GM12878 (cell line): ENCODE measurements around the gene ZNF44. TPM values are rescaled to one million over a fixed set of nuclear protein-coding genes. Genes with fewer than 3 reads are reported as not detected.
A peak's percentile ranks its signal among the peaks of the same experiment; 100 is the strongest.

Source experiments
- BMI1 ChIP-seq: fragments of 450-650 bp; IDR thresholded peaks from 2 replicates; pipeline ENCODE4 v1.6.1; 2016; ENCODE audit warnings: mild to moderate bottlenecking, moderate library complexity, borderline replicate concordance
- CBFB ChIP-seq: IDR thresholded peaks from 2 replicates; pipeline ENCODE4 v1.6.1; 2016; ENCODE audit warnings: antibody characterized with exemption, low read depth
- CEBPB ChIP-seq, 2 experiments: fragments of 150-350 bp in 1 of 2; IDR thresholded peaks; 2 replicates each; pipeline ENCODE4 v1.6.1; 2012 to 2014; ENCODE audit warnings: low read depth in 2 of 2, low read length in 2 of 2, borderline replicate concordance in 1 of 2, inconsistent platforms in 1 of 2
- CHD1 ChIP-seq: IDR thresholded peaks from 2 replicates; pipeline ENCODE4 v1.6.1; 2012; ENCODE audit warnings: low read depth, low read length, improper control_type of control experiment
- CREM ChIP-seq: IDR thresholded peaks from 2 replicates; pipeline ENCODE4 v1.6.1; 2014; ENCODE audit warnings: antibody characterized with exemption, low read depth
- HDAC2 ChIP-seq: fragments of 200-600 bp; sonication (generic); IDR thresholded peaks from 2 replicates; pipeline ENCODE4 v1.6.1; 2017
- HDAC6 ChIP-seq: fragments of 200-600 bp; sonication (generic); IDR thresholded peaks from one replicate; pipeline ENCODE4 v1.8.0; 2017; ENCODE audit warnings: antibody characterized with exemption; ENCODE audit not compliant: unreplicated experiment
- HDGF ChIP-seq: fragments of 450-650 bp; IDR thresholded peaks from 2 replicates; pipeline ENCODE4 v1.6.1; 2016; ENCODE audit warnings: antibody characterized with exemption
- IKZF1 ChIP-seq: fragments of 450-650 bp; conservative IDR thresholded peaks from 2 replicates; pipeline ENCODE4 v1.6.1; 2017; ENCODE audit warnings: antibody characterized with exemption, mild to moderate bottlenecking
- MYB ChIP-seq: fragments of 150-350 bp; IDR thresholded peaks from 2 replicates; pipeline ENCODE4 v1.6.1; 2014; ENCODE audit warnings: mild to moderate bottlenecking, low read depth, low read length, borderline replicate concordance
- NR2C2 ChIP-seq: IDR thresholded peaks from 2 replicates; pipeline ENCODE4 v1.6.1; 2011; ENCODE audit warnings: borderline replicate concordance, low read depth; ENCODE audit not compliant: control insufficient read depth, insufficient read length
- NR2F1 ChIP-seq: fragments of 450-650 bp; conservative IDR thresholded peaks from 2 replicates; pipeline ENCODE4 v1.6.1; 2017; ENCODE audit warnings: mild to moderate bottlenecking
- RB1 ChIP-seq: fragments of 450-650 bp; formaldehyde crosslinking; IDR thresholded peaks from 2 replicates; pipeline ENCODE4 v1.6.1; 2017; ENCODE audit warnings: mild to moderate bottlenecking, borderline replicate concordance
- RELA ChIP-seq: fragments of 450-650 bp; IDR thresholded peaks from 2 replicates; pipeline ENCODE4 v1.8.0; 2014; ENCODE audit warnings: borderline replicate concordance; ENCODE audit not compliant: partially characterized antibody
- SPI1 ChIP-seq: IDR thresholded peaks from 2 replicates; pipeline ENCODE4 v1.6.1; 2011; ENCODE audit warnings: low read depth, mild to moderate bottlenecking, low read length, moderate library complexity, borderline replicate concordance; ENCODE audit not compliant: insufficient read depth
- SUPT20H ChIP-seq: IDR thresholded peaks from 2 replicates; pipeline ENCODE4 v1.6.1; 2011; ENCODE audit warnings: low read depth, mild to moderate bottlenecking, low read length, moderate library complexity, borderline replicate concordance; ENCODE audit not compliant: control insufficient read depth
- SUZ12 ChIP-seq: fragments of 200-600 bp; sonication (generic); IDR thresholded peaks from one replicate; pipeline ENCODE4 v1.6.1; 2018; ENCODE audit warnings: antibody characterized with exemption, mild to moderate bottlenecking; ENCODE audit not compliant: unreplicated experiment
- YBX1 ChIP-seq: fragments of 450-650 bp; IDR thresholded peaks from 2 replicates; pipeline ENCODE4 v1.6.1; 2016; ENCODE audit warnings: antibody characterized with exemption
- YY1 ChIP-seq: IDR thresholded peaks from 2 replicates; pipeline ENCODE4 v1.6.1; 2011; ENCODE audit warnings: low read depth, mild to moderate bottlenecking, low read length
- ZBED1 ChIP-seq: IDR thresholded peaks from 2 replicates; pipeline ENCODE4 v1.6.1; 2016; ENCODE audit warnings: borderline replicate concordance
- ZNF207 ChIP-seq: fragments of 450-650 bp; IDR thresholded peaks from 2 replicates; pipeline ENCODE4 v1.6.1; 2014; ENCODE audit warnings: antibody characterized with exemption, mild to moderate bottlenecking, borderline replicate concordance
- ZNF217 ChIP-seq: fragments of 450-650 bp; IDR thresholded peaks from 2 replicates; pipeline ENCODE4 v1.6.1; 2017; ENCODE audit warnings: antibody characterized with exemption, mild to moderate bottlenecking
- ZNF274 ChIP-seq: IDR thresholded peaks from one replicate; pipeline ENCODE4 v1.8.0; 2011; ENCODE audit not compliant: insufficient read length, insufficient read depth
- ZNF622 ChIP-seq: fragments of 450-650 bp; IDR thresholded peaks from 2 replicates; pipeline ENCODE4 v1.6.1; 2017; ENCODE audit warnings: mild to moderate bottlenecking, inconsistent platforms
- polyA plus RNA-seq, 11 experiments: library from polyadenylated mRNA; depleted of rRNA in 4 of 11; unstranded in 6 of 11; stranded (reverse) in 5 of 11; fragments of >200 nt; fragmentation: Nextera tagmentation in 4 of 11; fragmentation: Illumina TruSeq in 1 of 11; extraction: Ambion mirVana in 4 of 11; extraction: Trizol in 1 of 11; gene quantifications; 1 replicate in 1 of 11; 2 replicates in 10 of 11; pipeline versions ENCODE4 v1.2.1 to v1.2.3, GENCODE V29; 2011 to 2016; ENCODE audit warnings: inconsistent platforms in 2 of 11, missing spikeins in 2 of 11, low read depth in 1 of 11
- total RNA-seq, 4 experiments: library from RNA; depleted of rRNA in 3 of 4; stranded (reverse); fragments of >200 nt in 3 of 4; fragmentation: Illumina TruSeq in 1 of 4; extraction: Trizol in 1 of 4; gene quantifications; 2 replicates each; pipeline versions ENCODE4 v1.2.1 to v1.2.3, GENCODE V29; 2013 to 2021
- TF ChIP-seq, protein P1 (sequence below): IDR thresholded peaks from 2 replicates; pipeline ENCODE4 v1.6.1; 2011; ENCODE audit warnings: low read depth, mild to moderate bottlenecking, low read length, moderate library complexity, borderline replicate concordance; ENCODE audit errors: extremely low read depth
- TF ChIP-seq, protein P2 (sequence below): fragments of 450-650 bp; conservative IDR thresholded peaks from 2 replicates; pipeline ENCODE4 v1.6.1; 2017; ENCODE audit warnings: mild to moderate bottlenecking, moderate library complexity
- TF ChIP-seq, protein P3 (sequence below): fragments of 450-650 bp; IDR thresholded peaks from 2 replicates; pipeline ENCODE4 v1.6.1; 2014; ENCODE audit warnings: mild to moderate bottlenecking
- TF ChIP-seq, protein P4 (sequence below): fragments of 450-650 bp; IDR thresholded peaks from 2 replicates; pipeline ENCODE4 v1.6.1; 2017; ENCODE audit warnings: mild to moderate bottlenecking

The ZNF44 gene
- total and polyA plus RNA-seq, 10 of the 15 experiments (the other 5 are each of a cell fraction or from before 2014, with no cell fraction given) = 3.7 to 11.3 (median 5.4) TPM

DNA sequence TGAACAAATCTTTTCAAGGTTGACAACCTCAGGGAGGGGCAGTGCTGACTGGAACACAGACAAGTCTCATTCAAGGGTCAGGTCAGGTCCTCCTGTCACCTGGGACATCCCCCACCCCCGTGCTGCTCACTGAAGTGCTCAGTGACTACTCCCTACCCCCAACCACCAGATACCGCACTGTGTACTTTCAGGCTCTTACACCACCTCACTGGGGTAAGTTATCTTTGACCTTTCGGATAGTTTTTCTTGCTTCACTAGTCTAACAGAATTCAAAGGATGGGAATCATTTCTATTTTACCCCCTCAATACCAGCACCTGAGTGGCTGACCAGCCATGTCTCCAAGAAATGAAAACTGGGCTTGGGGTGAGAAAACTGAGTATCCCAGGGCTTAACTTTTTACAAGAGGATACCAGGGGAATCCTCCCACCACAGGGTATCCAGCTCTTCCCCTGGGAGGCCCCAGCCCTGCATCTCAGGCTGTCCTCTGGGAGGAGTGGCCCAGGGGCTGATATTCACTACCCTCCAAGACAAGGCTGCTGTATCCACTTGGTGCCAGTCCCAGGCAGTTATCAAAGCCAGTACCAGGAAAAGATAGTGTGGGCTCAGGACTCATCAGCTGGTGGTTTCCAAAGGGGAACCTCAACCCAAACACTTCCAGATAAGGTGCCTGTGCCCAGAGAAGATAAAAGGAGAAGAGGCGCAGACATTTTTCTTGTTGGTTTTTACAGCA is 36.7 kb upstream of the ZNF44 start (continued):
- peak; percentile 96 for TF ChIP-seq RELA
- TF ChIP-seq HDGF = no peak
- TF ChIP-seq, protein P1, sequence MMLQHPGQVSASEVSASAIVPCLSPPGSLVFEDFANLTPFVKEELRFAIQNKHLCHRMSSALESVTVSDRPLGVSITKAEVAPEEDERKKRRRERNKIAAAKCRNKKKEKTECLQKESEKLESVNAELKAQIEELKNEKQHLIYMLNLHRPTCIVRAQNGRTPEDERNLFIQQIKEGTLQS = no peak
- no peak for TF ChIP-seq SPI1
- no peak for TF ChIP-seq SUPT20H
- no peak for TF ChIP-seq CEBPB (IDR thresholded peaks at IDR 0.05; ENCODE audit: borderline replicate concordance in 1 of 2, low read depth in 2 of 2, low read length in 2 of 2)
- TF ChIP-seq ZNF217 = no peak
- TF ChIP-seq IKZF1 = peak; percentile 83
- no peak for TF ChIP-seq ZNF622
- no peak for TF ChIP-seq SUZ12
- no peak for TF ChIP-seq RB1
- TF ChIP-seq YBX1 = no peak
- TF ChIP-seq ZNF207 = 0 out of 2 replicates have a peak, but pooled peaks have one; percentile 25
- no peak for TF ChIP-seq HDAC2
- no peak for TF ChIP-seq MYB
- TF ChIP-seq BMI1 = no peak
- 0 out of 2 replicates have a peak, but pooled peaks have one; percentile 26 for TF ChIP-seq YY1
- TF ChIP-seq HDAC6 = no peak
- TF ChIP-seq, protein P2, sequence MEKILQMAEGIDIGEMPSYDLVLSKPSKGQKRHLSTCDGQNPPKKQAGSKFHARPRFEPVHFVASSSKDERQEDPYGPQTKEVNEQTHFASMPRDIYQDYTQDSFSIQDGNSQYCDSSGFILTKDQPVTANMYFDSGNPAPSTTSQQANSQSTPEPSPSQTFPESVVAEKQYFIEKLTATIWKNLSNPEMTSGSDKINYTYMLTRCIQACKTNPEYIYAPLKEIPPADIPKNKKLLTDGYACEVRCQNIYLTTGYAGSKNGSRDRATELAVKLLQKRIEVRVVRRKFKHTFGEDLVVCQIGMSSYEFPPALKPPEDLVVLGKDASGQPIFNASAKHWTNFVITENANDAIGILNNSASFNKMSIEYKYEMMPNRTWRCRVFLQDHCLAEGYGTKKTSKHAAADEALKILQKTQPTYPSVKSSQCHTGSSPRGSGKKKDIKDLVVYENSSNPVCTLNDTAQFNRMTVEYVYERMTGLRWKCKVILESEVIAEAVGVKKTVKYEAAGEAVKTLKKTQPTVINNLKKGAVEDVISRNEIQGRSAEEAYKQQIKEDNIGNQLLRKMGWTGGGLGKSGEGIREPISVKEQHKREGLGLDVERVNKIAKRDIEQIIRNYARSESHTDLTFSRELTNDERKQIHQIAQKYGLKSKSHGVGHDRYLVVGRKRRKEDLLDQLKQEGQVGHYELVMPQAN = no peak
- TF ChIP-seq ZBED1 = peak; percentile 72; the same call in 1 of the 2 replicates
- TF ChIP-seq NR2C2 = no peak
- TF ChIP-seq, protein P3, sequence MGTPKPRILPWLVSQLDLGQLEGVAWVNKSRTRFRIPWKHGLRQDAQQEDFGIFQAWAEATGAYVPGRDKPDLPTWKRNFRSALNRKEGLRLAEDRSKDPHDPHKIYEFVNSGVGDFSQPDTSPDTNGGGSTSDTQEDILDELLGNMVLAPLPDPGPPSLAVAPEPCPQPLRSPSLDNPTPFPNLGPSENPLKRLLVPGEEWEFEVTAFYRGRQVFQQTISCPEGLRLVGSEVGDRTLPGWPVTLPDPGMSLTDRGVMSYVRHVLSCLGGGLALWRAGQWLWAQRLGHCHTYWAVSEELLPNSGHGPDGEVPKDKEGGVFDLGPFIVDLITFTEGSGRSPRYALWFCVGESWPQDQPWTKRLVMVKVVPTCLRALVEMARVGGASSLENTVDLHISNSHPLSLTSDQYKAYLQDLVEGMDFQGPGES = no peak
- no peak for TF ChIP-seq CHD1
- peak; percentile 99 for TF ChIP-seq NR2F1
- peak; percentile 68; the same call in 1 of the 2 replicates for TF ChIP-seq CREM
- peak; percentile 57; the same call in 1 of the 2 replicates for TF ChIP-seq CBFB
- TF ChIP-seq, protein P4, sequence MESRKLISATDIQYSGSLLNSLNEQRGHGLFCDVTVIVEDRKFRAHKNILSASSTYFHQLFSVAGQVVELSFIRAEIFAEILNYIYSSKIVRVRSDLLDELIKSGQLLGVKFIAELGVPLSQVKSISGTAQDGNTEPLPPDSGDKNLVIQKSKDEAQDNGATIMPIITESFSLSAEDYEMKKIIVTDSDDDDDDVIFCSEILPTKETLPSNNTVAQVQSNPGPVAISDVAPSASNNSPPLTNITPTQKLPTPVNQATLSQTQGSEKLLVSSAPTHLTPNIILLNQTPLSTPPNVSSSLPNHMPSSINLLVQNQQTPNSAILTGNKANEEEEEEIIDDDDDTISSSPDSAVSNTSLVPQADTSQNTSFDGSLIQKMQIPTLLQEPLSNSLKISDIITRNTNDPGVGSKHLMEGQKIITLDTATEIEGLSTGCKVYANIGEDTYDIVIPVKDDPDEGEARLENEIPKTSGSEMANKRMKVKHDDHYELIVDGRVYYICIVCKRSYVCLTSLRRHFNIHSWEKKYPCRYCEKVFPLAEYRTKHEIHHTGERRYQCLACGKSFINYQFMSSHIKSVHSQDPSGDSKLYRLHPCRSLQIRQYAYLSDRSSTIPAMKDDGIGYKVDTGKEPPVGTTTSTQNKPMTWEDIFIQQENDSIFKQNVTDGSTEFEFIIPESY = no peak
- TF ChIP-seq ZNF274 = no peak
